HG03432 (cell line): ENCODE data around the gene MFAP4.

Experiments
- ATAC-seq: cut with Tn5 transposase; IDR thresholded peaks from one replicate; pipeline ENCODE4 v1.9.1; 2021; ENCODE audit warnings: mild to moderate bottlenecking, moderate library complexity; ENCODE audit not compliant: unreplicated experiment

The MFAP4 gene

DNA sequence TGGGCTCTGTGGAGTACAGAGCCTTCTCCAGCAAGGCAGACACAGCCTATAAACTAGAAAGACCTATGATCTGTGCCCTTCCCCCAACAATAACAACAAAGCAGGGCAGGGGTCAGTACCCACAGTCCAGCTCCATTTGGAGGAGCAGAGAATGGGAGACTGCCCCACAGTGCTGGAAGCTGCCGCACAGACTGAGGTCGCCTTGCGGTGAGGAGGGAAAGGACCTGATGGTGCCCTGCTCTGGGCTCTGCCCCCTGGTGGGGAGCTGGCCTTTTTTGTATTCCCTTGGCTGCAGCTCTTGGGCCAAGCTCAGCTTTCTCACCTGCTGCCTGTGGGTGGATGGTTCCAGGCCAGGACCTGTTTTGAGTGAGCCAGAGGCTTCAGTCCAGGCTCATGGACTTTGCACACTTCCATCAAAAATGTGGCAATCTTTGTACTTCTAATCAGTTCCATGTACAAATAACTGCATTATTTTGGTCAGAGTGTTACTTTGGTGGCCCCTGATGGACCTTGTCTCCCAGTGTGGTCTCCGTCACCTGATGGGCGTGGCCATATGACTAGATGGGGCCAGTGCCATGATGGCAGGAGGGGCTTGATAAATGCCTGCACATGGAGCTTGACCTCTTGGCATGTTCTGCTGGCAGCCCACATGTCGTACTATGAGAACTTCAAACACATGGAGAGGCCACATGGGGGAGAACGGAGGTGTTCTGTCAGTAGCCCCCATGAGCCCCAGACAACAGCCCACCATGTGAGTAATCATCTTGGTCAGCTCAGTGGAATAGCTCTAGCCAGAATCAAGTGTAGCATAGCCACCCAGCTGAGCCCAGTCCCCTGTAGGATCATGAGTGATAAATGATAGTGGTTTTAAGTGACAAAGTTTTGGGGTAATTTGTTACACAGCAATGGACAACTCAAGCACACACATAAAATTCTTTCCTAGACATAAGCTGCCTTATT is 48.7 kb downstream of the MFAP4 start:
- no peak for ATAC-seq

- ATAC-seq, result no peak
Measured at GRCh38 chr17:19337712-19338023, 49.3 kb downstream of the MFAP4 start.

DNA sequence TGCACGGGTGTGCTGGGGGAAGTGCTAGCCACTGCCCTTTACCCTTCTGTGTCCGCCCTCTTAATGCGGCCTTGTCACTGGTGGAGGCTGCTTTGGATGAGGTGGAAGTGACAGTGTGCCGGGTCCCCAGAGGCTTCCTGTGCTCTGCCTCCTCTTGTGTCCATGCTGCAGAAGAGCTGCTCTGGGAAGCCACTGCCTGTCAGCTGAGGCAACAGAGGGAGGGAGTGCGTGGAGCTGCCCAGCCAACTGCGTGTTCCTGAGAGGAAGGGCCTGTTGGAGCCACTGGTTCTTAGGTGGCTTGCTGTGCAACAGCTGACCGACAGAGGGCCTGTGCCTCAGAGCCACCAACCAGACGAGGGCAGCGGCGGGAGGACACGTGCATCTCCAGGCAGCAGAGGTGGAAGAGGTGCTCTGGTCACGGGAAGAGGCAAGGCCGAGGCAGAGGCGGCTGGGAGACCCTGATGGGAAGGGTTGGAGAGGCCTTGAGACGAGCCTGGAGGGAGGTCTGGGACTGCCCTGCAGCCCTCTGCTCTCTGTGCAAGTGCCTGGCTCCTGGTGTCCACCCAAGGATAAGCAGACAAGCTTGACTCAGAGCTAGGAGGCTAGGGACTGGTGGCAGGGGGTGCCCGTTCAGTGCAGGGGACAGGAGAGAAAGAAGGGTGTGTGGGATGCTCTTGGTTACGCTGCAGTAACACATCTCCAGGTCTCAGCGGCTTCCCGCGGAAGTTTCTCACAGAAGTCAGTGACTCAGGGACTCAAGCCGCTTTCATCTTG is 49.9 kb downstream of the MFAP4 start:
- no peak for ATAC-seq

DNA sequence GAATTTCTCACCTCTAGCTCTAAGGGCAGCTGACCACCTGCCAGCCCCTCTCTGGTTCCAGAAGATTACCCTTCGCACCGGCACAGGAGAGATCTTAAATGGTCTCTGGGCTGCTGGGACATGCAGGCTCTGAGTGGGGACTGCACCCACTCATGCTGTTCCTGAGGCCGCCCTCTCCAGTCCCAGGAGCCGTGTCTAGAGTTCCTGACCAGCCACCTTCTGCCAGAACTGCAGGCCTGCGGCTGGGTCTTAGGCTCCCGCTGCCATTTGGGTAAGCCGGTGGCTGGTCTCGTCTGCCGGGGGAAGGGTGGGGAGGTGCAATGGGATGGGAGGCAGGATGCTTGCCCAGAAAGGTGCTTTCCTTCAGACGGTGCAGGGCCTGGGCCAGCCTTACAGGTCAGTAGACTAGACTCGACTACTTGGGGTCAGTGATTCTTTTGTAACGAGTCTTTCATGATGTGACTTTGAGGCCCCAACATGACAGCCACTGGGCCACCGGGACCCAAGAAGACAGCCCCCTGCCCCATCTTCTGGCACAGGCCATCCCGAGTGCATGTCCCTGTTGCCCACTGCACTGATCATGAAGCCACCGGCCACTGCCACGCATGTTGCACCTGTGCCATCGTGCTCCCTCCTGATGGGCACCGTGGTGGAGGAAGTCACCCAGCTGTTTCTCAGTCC is 50.9 kb downstream of the MFAP4 start:
- ATAC-seq, result no peak

DNA sequence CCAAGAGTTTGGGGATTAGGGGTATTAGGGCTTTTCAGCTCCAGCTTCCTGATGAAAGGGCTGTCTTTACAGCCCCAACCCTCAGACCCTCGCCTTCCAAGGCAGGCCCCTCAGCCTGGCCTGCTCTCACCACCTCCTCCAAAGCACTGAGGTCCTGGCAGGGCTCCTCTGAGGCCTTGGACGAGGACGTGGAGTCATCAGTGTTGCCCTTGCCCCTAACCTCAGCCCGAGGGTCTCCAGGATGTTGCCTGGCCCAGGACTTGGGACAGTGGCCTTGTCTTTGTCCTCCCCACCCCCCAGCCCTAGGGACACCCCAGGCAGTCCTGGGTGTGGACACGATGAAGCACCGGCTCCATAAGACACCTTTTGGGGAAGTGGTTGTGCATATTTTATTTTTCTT is 52.7 kb downstream of the MFAP4 start:
- no peak for ATAC-seq

GRCh38 chr17:19333736-19334290 is 53.2 kb downstream of the MFAP4 start:
- ATAC-seq, result no peak
